HG03139 (cell line): ENCODE data around the gene BLVRB.
"Not testable (repeated sequence)": the region's sequence is repeated elsewhere in the genome, so short reads cannot be mapped to it uniquely, and the experiment has no call there.

Experiments used
- ATAC-seq: cut with Tn5 transposase; IDR thresholded peaks from one replicate; pipeline ENCODE4 v1.9.1; 2021; ENCODE audit not compliant: unreplicated experiment

Gene BLVRB

DNA sequence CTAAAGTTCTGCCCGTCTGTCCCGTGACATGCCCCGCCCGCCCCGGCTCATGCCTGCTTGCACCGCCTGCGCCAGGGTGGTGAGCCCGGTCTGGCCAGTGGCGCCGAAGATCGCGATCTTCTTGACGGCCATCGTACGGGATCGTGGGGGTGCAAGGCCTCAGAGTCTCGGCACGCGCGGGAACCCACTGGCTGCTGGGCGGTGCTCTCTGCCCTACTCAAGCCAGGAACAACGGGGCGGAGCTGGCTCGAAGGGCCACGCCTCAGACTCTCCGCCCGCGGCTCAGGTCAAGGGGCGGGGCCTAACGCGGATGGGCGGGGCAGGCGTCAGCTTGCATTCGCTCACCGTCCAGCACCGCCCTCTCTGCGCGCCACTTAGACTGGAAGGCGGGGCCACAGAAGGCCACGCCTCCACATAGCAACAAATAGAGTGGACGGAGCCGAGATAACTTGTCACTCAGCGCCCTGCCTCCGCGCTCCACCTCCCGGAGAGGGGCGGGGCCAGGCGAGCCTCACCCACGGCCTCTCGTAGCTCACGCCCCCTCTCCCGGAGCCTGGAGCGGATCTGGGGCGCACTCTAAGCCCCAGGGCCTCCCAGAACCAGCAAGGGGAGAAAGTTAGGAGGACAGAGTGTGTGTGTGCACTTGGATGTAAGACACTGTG, at the start of gene BLVRB:
Gene BLVRB (minus strand): TSS at position 189 of the 662 bp plus-strand sequence. CDS start 57 bp downstream, at position 132.
- ATAC-seq, result peak; percentile 76

GRCh38 chr19:40513741-40514315, 48.3 kb upstream of the BLVRB start:
- ATAC-seq, result no peak

- no peak for ATAC-seq
Observed at GRCh38 chr19:40513345-40513678, 47.8 kb upstream of the BLVRB start.

DNA sequence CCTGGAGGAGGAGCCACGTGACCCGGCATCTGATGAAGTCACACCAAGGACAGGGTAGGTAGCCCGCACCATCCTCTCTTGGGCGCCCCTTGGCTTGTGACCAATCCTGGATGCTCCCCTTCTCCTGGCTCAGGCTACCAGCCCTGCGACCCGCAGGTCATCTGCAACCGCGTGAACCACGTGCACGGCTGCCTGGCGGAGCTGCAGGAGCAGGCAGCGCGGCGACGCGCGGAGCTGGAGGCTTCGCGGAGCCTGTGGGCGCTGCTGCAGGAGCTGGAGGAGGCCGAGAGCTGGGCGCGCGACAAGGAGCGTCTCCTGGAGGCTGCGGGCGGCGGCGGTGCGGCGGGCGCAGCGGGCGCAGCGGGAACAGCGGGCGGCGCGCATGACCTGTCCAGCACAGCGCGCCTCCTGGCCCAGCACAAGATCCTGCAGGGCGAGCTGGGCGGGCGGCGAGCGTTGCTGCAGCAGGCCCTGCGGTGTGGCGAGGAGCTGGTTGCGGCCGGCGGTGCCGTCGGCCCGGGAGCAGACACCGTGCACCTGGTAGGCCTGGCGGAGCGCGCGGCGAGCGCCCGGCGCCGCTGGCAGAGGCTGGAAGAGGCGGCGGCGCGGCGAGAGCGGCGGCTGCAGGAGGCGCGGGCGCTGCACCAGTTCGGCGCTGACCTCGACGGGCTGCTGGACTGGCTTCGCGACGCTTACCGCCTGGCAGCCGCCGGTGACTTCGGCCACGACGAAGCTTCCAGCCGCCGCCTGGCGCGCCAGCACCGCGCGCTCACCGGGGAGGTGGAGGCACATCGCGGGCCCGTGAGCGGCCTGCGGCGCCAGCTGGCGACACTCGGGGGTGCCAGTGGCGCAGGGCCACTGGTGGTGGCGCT, 47.2 kb upstream of the BLVRB start:
- no peak for ATAC-seq

DNA sequence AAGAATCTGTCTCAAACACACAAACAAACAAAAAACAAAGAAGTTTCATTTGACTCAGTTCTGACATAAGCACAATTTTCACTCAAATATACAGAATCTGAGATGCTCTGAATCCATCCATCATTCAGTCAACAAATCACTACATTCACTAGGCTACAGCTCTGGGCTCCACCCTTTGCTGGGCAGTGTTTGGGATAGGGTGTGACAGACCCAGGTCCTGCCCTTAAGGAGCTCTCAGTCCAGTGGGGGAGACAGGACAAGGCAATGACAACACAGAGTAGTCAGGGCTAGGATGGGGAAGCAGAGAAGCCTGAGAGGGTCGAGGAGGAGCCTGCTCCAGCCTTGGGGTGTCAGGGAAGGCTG, 46.5 kb upstream of the BLVRB start:
- ATAC-seq, result no peak

GRCh38 chr19:40511487-40511886, 45.9 kb upstream of the BLVRB start:
- ATAC-seq, result no peak

DNA sequence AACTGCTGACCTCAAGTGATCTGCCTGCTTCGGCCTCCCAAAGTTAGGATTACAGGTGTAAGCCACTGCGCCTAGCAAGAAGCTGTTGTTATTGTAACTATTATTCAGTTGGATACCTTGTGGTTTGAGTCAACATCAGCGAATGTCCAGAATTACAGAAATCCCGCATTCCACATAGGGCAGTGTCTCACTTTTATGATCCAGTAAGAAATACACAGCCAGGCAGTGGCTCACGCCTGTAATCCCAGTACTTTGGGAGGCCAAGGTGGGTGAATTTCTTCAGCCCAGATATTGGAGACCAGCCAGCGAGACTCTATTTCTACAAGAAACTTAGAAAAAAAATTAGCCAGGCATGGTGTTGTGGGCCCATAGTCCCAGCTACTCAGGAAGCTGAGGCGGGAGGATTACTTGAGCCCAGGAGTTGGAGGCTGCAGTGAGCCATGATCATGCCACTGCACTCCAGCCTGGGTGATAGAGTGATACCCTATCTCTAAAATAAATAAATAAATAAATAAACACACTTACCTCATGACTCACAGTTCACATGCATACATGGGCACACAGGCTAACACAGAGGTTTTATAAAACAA, 45.1 kb upstream of the BLVRB start:
- no peak for ATAC-seq

- ATAC-seq, result no peak
Observed at GRCh38 chr19:40508739-40509260, 43.3 kb upstream of the BLVRB start.

GRCh38 chr19:40507892-40508291, 42.3 kb upstream of the BLVRB start:
- no peak for ATAC-seq

DNA sequence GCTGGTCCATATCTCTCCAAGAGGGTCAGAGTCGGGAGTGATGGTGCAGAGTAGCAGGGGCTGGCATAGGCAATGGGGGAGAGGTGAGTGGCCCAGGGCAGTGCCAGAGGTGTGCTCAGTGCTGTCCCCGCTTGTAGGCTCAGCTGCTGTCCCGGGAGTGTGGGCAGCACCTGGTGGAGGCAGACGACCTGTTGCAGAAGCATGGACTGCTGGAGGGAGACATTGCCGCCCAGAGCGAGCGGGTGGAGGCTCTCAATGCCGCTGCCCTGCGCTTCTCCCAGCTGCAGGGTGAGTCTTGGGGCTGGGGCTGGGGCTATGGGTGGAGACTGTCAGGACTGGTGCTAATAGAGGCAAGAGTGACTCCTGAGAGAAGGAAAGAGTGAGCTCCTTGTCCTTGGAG, 40.6 kb upstream of the BLVRB start:
- no peak for ATAC-seq

DNA sequence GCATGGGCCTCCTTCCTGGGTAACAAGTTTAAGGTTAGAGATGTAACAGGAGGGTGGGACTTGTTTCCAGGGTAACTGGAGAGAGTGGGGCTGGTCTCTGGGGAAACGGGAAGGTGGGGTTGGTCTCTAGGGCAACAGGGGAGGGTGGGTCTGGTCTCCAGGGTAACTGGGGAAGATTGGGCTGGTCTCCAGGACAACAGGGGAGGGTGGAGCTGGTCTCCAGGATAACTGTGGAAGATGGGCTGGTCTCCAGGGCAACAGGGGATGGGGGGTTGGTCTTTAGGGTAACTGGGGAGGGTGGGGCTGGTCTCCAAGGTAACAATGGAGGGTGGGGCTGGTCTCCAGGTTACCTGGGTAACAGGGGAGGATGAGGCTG, 37.8 kb upstream of the BLVRB start:
- ATAC-seq, result no peak

DNA sequence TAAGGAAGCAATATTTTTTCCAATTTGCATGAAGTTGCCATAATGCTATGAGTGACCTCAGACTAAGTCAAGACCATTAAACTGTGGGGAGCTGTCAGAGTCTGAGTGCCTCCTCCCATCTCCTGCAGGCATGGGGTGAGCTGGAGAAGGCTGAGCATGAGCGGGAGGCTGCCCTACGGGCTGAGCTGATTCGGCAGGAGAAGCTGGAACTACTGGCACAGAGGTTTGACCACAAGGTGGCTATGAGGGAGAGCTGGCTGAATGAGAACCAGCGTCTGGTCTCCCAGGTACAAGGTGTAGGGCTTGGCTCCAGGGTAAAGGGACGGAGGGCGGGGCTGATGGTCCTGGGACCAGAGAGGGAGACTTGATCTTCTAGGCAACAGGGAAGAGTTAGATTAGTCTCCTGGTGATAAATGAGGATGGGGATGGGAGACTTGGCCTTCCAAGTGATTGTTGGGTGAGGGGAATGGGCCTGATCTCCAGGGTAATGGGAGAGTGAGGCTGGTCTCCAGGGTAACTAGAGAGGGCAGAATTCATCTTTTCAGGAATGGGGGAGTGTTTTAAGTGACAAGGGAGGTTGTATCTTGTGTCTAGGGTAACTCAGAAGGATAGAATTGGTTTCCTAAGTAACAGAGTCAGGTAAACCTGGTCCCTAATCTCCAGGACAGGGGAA, 37.2 kb upstream of the BLVRB start:
- ATAC-seq, result no peak

- ATAC-seq, result no peak
Observed at GRCh38 chr19:40502081-40502480, 36.5 kb upstream of the BLVRB start.

DNA sequence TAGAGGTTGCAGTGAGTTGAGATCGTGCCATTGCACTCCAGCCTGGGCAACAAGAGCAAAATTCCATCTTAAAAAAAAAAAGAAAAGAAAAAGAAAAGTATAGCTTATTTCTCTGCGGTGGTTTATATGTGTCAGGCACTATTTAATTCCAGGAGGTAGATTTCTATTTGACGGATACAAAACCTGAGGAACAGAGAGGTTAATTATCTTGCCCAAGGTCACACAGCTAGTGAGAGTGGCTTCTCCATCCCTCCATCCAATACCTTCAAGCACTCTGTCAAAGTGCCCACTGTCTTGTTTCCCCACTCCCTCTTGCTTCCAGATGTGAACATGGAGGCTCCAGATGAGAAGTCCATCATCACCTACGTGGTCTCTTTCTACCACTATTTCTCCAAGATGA, 36.1 kb upstream of the BLVRB start:
- no peak for ATAC-seq

GRCh38 chr19:40500678-40501530, 35.4 kb upstream of the BLVRB start:
- not testable (repeated sequence) for ATAC-seq

DNA sequence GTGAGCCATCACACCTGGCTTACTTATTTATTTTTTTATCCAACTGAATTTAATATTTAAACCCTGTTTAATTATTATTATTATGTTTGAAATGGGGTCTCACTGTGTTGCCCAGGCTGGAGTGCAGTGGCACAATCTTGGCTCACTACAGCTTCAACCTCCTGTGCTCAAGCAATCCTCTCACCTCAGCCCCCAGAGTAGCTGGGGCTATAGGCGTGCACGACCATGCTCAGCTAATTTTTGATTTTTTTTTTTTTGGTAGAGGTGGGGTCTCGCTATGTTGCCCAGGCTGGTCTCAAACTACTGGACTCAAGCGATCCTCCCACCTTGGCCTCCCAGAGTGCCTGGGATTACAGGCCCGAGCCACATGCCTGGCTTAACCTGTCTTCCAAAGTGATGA, 33.8 kb upstream of the BLVRB start:
- no peak for ATAC-seq

GRCh38 chr19:40497214-40497613, 31.7 kb upstream of the BLVRB start:
- no peak for ATAC-seq

- no peak for ATAC-seq
Observed at GRCh38 chr19:40494191-40494838, 28.8 kb upstream of the BLVRB start.

DNA sequence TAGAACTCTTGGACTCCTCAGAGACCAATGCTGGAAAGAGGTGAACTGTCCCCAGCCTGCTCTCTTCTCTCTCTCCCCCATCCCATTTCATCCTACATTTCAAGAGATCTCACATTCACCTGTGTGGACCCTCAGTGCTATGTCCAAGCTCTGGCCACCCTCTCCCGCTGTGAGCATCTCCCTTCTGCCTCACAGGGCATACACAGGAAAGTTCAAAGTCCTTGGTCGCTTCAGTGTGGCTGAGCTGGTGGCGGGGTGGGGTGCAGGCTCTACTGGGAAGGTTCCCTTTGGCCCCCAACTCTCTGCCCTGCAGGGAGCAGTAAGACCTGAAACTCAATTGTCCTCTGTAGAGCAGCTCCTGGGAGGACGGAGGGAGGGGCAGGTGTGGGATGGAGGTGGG, 28.2 kb upstream of the BLVRB start:
- no peak for ATAC-seq

DNA sequence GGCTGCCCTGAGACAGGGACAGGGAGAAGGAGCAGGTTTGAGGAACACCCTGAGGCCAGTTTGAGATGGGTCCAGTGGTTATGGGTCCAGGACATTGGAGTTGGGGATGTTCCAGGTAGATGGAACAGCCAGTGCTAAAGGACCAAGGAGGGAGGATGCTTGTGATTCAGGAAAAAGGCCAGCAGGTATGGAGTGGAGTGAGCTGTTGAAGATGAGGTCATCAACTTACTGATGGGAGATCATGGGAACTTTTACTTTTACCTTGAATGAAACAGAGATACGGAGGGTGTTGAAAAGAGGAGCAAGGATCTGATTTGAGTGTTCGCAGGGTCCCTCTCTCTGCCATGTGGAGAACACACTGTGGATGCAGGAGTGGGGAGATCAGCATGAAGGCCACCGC, 26.7 kb upstream of the BLVRB start:
- no peak for ATAC-seq
